ENCODE results near the gene CDCA5. TPM values are rescaled to one million over a fixed set of nuclear protein-coding genes. Genes with fewer than 3 reads are reported as not detected.
A peak's percentile ranks its signal among the peaks of the same experiment; 100 is the strongest.

The CDCA5 gene
- total and polyA plus RNA-seq, 2 of the 4 experiments (the other 2 are of a cell fraction), result 9.1 to 14.0 TPM

GRCh38 chr11:65118097-65118837 is 34.4 kb upstream of the CDCA5 start:
- Histone ChIP-seq H3K56ac (ENCODE audit: extremely low read depth, insufficient read depth, low read length) (no peak overlapping the region), H3K36me3 (ENCODE audit: control insufficient read depth, insufficient read depth, low read length) (peaks cover 19% of the 10 kb centered on the region), H4K20me1 (ENCODE audit: insufficient read depth, low read length) (no peaks in the 10 kb centered on the region), H2AK9ac (replicated peaks; ENCODE audit: low read depth, low read length, poor library complexity) (peak overlapping the region; percentile 12), H3K14ac (replicated peaks; ENCODE audit: low read depth, low read length) (no peak overlapping the region), H2BK15ac (ENCODE audit: low read depth, low read length) (no peak overlapping the region), H4K5ac (ENCODE audit: low read depth, low read length) (no peak overlapping the region), H3K9me1 (ENCODE audit: insufficient read depth, low read length) (0 out of 2 replicates have a peak, but pooled peaks cover 2% of the 10 kb centered on the region), H3K9ac (ENCODE audit: low read depth, low read length) (no peak overlapping the region), H3K23ac (ENCODE audit: low read depth, low read length) (no peak overlapping the region), H3K4me1 (ENCODE audit: control insufficient read depth, insufficient read depth, low read length) (peaks cover 8% of the 10 kb centered on the region), H3K27me3 (ENCODE audit: control insufficient read depth, insufficient read depth, low read length) (no peaks in the 10 kb centered on the region), H3K4me2 (ENCODE audit: low read depth, low read length) (no peak overlapping the region), H3K4me3 (ENCODE audit: insufficient read depth, low read depth, low read length) (no peak overlapping the region), H3K18ac (ENCODE audit: low read depth, low read length) (no peak overlapping the region), H3K4ac (ENCODE audit: low read depth, low read length) (no peak overlapping the region), H3K9me3 (ENCODE audit: control insufficient read depth, insufficient read depth, low read length) (no peaks in the 10 kb centered on the region), H3K79me1 (ENCODE audit: low read depth in 1 of 2, low read length in 2 of 2) (peaks cover 24 to 60% of the 10 kb centered on the region in 2 experiments), H2BK120ac (ENCODE audit: low read depth, low read length) (no peak overlapping the region), H4K8ac (ENCODE audit: low read depth in 2 of 2, low read length in 2 of 2) (0 out of 4 replicates have a peak overlapping the region, but pooled peaks of 1 of the 2 experiments have one; percentile 29), H2BK20ac (ENCODE audit: low read depth, low read length) (no peak overlapping the region), H2AFZ (replicated peaks; ENCODE audit: low read length, poor library complexity) (peak overlapping the region; percentile 63), H4K91ac (ENCODE audit: insufficient read depth, low read depth, low read length) (no peak overlapping the region), H2BK5ac (ENCODE audit: low read depth, low read length, poor library complexity, severe bottlenecking) (no peak overlapping the region), H3K27ac (ENCODE audit: insufficient read depth, low read length) (no peak overlapping the region), H2AK5ac (ENCODE audit: low read depth, low read length) (no peak overlapping the region)
- TF ChIP-seq RFX5 (IDR thresholded peaks at IDR 0.05; ENCODE audit: low read depth, low read length) (no peak), SMC3 (IDR thresholded peaks at IDR 0.05; ENCODE audit: low read depth, low read length) (no peak), RCOR1 (IDR thresholded peaks at IDR 0.05; ENCODE audit: insufficient replicate concordance, low read length) (no peak), POLR2A (IDR thresholded peaks at IDR 0.05; ENCODE audit: low read depth, low read length) (no peak), CEBPB (IDR thresholded peaks at IDR 0.05; ENCODE audit: low read depth, low read length) (no peak), MAZ (IDR thresholded peaks at IDR 0.05; ENCODE audit: borderline replicate concordance, low read depth, low read length) (no peak), MXI1 (IDR thresholded peaks at IDR 0.05; ENCODE audit: borderline replicate concordance, low read depth, low read length) (no peak), ELK1 (IDR thresholded peaks at IDR 0.05; ENCODE audit: borderline replicate concordance, low read depth, low read length) (no peak), MAFK (IDR thresholded peaks at IDR 0.05; ENCODE audit: low read depth, low read length) (no peak)
- 73% methylated on average over 3 of the region's 18 CpGs; no CpG with 5 or more reads in 1 of the 2 experiments for WGBS, 2 experiments (ENCODE audit: extremely low coverage in 2 of 2, insufficient read length in 1 of 2)
- DNase-seq (no peak), ATAC-seq (ENCODE audit: low read depth) (no peak)
- dilution Hi-C loops (cut with HindIII; ENCODE audit: low sequenced_read_pairs, unreplicated experiment) (no loop called here), intact Hi-C loops (cut with micrococcal nuclease) (no loop called here), in situ Hi-C loops (cut with MboI; ENCODE audit: low sequenced_read_pairs) (no loop called here)
- no TSS peak for BruUV-seq (replicated peaks)
- ChIA-PET POLR2A (ENCODE audit: unreplicated experiment) (interaction anchor here (1.6 kb wide), 1 partner anchor 63 kb away, joined by 5 read pairs; the partner anchor contains the start of gene CAPN1), CTCF (no interaction called here)
